Measurements from ENCODE around the gene TUBB2B. TPM values are rescaled to one million over a fixed set of nuclear protein-coding genes. Genes with fewer than 3 reads are reported as not detected.

TUBB2B gene
- total and polyA plus RNA-seq, 9 of the 15 experiments (the other 6 are each of a cell fraction or from before 2014, with no cell fraction given), result 0.11 to 9.7 (median 4.6) TPM

GRCh38 chr6:3258720-3259490, 31.5 kb upstream of the TUBB2B start, which contains the start of gene PSMG4 (continued):
- TF ChIP-seq FOXJ2 (tag; IDR thresholded peaks at IDR 0.05) (no peak; the same call in 1 of the 2 replicates), REST (IDR thresholded peaks at IDR 0.05; ENCODE audit: borderline replicate concordance) (peak; percentile 89), REST (CRISPR knock-in tag; IDR thresholded peaks at IDR 0.05; ENCODE audit: low read depth) (0 out of 2 replicates have a peak, but pooled peaks have one; percentile 38), SUPT5H (IDR thresholded peaks at IDR 0.05) (peak; percentile 83), ZKSCAN3 (CRISPR knock-in tag; IDR thresholded peaks at IDR 0.05) (no peak), KLF1 (tag; IDR thresholded peaks at IDR 0.05) (no peak), SMAD3 (CRISPR knock-in tag; conservative IDR thresholded peaks at IDR 0.05) (no peak)
- TF ChIP-seq, protein P1, sequence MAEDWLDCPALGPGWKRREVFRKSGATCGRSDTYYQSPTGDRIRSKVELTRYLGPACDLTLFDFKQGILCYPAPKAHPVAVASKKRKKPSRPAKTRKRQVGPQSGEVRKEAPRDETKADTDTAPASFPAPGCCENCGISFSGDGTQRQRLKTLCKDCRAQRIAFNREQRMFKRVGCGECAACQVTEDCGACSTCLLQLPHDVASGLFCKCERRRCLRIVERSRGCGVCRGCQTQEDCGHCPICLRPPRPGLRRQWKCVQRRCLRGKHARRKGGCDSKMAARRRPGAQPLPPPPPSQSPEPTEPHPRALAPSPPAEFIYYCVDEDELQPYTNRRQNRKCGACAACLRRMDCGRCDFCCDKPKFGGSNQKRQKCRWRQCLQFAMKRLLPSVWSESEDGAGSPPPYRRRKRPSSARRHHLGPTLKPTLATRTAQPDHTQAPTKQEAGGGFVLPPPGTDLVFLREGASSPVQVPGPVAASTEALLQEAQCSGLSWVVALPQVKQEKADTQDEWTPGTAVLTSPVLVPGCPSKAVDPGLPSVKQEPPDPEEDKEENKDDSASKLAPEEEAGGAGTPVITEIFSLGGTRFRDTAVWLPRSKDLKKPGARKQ (CRISPR knock-in tag; IDR thresholded peaks at IDR 0.05), result no peak
